ENCODE data around the gene COMMD2.

DNA sequence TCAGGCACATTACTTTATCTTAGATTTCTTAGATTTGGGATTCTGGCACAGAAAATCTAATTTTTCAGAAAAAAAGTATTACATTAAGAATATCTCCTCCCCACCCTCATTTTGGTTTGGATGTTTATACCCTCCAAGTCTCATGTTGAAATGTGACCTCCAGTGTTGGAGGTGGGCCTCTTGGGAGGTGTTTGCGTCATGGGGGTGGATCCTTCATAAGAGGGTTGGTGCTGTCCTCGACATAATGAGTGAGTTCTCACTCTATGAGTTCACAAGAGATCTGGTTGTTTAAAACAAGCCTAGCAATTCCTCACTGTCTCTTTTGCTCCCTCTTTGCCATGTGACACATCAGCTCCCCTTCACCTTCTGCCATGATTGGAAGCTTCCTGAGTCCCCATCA is 48.8 kb downstream of the COMMD2 start:
- no peak for TF ChIP-seq POLR2A (IDR thresholded peaks at IDR 0.05; ENCODE audit: low read depth, low read length)
- no peak for TF ChIP-seq POLR2AphosphoS5 (IDR thresholded peaks at IDR 0.05; ENCODE audit: low read depth, low read length)
- no peak for TF ChIP-seq SPI1 (IDR thresholded peaks at IDR 0.05; ENCODE audit: low read depth, low read length)
